ENCODE results near the gene RTN4RL1.

DNA sequence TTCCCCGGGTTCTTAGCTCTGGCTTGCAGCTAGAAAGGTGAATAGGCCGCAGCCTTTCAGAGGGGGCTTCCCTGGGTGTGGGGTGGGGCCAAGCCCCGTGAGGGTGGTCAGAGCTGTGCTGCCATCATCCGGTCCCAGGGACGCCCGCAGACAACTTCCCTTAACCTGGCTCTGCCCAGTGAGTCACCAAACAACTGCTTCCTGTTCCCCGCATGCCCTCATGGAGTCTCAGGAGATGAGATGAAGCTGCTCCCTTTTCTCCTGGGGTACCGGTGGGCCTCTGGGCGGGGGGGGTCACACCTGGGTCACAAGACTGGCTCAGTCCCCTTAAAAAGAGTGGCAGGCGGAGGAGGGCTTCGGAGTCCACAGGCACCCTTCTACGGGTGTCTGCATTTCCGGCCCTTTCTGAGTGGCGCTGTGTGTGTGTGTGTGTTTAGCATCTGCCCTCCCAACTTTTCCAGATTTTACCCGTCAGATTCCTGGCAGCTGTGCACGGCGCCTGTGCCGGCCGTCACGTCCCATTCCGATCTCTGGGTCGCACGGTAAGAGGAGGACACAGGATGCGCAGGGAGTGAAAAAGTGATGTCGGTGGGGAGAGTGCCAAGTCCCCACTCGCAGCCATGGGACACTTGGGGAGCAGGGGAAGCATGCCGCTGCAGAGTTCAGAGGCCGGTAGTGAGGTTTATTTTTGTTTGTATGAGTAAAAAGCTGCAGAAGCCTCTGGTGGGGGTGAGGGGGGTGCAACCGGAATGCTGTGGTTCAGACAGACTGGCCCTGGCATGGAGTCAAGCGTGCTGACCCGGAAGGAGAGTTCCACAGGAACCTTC lies 46.5 kb upstream of the RTN4RL1 start:
- TF ChIP-seq, protein P1, sequence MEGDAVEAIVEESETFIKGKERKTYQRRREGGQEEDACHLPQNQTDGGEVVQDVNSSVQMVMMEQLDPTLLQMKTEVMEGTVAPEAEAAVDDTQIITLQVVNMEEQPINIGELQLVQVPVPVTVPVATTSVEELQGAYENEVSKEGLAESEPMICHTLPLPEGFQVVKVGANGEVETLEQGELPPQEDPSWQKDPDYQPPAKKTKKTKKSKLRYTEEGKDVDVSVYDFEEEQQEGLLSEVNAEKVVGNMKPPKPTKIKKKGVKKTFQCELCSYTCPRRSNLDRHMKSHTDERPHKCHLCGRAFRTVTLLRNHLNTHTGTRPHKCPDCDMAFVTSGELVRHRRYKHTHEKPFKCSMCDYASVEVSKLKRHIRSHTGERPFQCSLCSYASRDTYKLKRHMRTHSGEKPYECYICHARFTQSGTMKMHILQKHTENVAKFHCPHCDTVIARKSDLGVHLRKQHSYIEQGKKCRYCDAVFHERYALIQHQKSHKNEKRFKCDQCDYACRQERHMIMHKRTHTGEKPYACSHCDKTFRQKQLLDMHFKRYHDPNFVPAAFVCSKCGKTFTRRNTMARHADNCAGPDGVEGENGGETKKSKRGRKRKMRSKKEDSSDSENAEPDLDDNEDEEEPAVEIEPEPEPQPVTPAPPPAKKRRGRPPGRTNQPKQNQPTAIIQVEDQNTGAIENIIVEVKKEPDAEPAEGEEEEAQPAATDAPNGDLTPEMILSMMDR (IDR thresholded peaks at IDR 0.05; ENCODE audit: insufficient read depth, low read length, poor library complexity, severe bottlenecking): no peak
- TF ChIP-seq EZH2phosphoT487 (conservative IDR thresholded peaks at IDR 0.05; ENCODE audit: low read length): no peak

Measured in SU-DHL-6 (cell line).